Measurements from ENCODE around the gene AHCY. TPM values are rescaled to one million over a fixed set of nuclear protein-coding genes. Genes with fewer than 3 reads are reported as not detected.
A peak's percentile ranks its signal among the peaks of the same experiment; 100 is the strongest.

Gene AHCY
- total RNA-seq, 4 donors from 2014 or later = 50.4 to 71.5 (median 58.0) TPM

DNA sequence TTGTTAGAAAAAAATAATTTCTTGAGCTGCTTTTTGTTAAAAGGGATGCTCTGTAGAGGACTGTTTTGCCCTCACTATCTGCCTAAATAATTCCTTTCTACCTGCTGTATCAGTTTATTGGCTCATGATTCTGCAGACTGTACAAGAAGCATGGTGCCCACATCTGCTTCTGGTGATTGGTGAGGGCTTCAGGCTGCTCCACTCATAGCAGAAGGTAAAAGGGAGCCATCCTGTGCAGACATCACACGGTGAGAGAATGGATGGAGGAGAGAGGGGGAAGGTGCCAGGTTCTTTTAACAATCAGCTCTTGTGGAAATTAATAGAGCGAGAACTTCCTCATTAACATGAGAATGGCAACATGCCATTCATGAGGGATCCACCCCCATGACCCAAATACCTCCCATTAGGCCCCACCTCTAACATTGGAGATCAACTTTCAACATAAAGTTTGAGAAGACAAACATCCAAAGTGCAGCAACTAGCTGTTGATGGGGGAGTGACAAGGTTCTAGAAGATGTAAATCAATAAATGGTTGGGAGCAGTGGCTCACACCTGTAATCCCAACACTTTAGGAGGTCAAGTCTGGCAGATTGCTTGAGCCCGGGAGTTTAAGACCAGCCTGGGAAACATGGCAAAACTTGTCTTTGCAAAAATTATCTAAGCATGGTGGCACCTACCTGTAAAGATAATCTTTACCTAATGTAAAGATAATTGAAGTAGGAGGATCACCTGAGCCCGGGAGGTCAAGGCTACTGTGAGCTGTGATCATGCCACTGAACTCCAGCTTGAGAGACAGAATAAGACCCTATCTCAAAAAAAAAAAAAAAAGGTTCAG lies 15.7 kb upstream of the AHCY start:
- Histone ChIP-seq H3K27ac (no peak overlapping the region), H3K9me3 (no peaks in the 10 kb centered on the region), H3K27me3 (peaks cover 4% of the 10 kb centered on the region), H3K4me3 (no peak overlapping the region), H3K4me1 (no peaks in the 10 kb centered on the region), H3K36me3 (no peaks in the 10 kb centered on the region)
- TF ChIP-seq, protein P1, sequence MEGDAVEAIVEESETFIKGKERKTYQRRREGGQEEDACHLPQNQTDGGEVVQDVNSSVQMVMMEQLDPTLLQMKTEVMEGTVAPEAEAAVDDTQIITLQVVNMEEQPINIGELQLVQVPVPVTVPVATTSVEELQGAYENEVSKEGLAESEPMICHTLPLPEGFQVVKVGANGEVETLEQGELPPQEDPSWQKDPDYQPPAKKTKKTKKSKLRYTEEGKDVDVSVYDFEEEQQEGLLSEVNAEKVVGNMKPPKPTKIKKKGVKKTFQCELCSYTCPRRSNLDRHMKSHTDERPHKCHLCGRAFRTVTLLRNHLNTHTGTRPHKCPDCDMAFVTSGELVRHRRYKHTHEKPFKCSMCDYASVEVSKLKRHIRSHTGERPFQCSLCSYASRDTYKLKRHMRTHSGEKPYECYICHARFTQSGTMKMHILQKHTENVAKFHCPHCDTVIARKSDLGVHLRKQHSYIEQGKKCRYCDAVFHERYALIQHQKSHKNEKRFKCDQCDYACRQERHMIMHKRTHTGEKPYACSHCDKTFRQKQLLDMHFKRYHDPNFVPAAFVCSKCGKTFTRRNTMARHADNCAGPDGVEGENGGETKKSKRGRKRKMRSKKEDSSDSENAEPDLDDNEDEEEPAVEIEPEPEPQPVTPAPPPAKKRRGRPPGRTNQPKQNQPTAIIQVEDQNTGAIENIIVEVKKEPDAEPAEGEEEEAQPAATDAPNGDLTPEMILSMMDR (IDR thresholded peaks at IDR 0.05) = no peak
- TF ChIP-seq EP300 (IDR thresholded peaks at IDR 0.05) (no peak), POLR2AphosphoS5 (IDR thresholded peaks at IDR 0.05) (no peak), POLR2A (IDR thresholded peaks at IDR 0.05) (no peak)
- 74 to 88% methylated on average over 3 to 4 of the region's 4 CpGs for WGBS, 2 donors (ENCODE audit: low coverage in 1 of 2)
- ATAC-seq = no peak

DNA sequence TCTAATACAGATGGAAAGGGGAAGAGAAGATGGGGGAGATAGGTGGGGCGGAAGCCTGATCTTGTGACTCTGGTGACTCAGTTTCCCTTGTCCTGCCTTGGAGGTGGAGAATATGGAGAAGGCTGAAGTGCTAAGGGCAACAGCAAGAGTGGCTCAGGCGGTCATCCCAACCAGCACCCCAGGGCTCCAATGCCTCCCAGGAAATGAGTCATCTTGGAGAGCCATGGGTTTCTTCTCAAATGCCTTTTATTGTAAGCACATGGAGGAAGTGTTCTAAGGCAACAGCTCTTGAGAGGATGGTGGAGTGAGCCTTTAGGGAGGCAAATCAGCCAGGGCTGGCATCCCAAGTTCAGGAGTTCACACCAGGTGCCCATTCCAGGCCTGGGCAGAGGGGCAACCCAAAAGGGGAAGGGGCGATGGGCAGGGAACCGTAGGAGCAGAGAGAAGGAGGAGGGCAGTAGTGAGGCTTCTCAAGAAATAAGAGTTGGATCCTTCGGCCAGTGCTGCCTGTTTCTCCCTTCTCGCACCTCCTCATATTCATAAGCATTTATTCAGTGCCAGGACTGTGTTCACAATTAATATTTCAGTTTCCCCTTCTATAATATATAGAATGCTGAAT lies 13.2 kb upstream of the AHCY start:
- no peak overlapping the region for H3K4me3 ChIP-seq
- H3K36me3 ChIP-seq = no peaks in the 10 kb centered on the region
- peaks cover 0 to 17% (median 7%) of the 10 kb centered on the region in 3 donors for H3K4me1 ChIP-seq
- H3K9me3 ChIP-seq = no peaks in the 10 kb centered on the region
- 85 to 97% methylated on average over 4 to 6 of the region's 6 CpGs for WGBS, 2 donors (ENCODE audit: low coverage in 1 of 2)
- H3K27me3 ChIP-seq = peaks cover 13% of the 10 kb centered on the region
- no peak overlapping the region for H3K27ac ChIP-seq
- ATAC-seq = no peak
- TF ChIP-seq POLR2A (IDR thresholded peaks at IDR 0.05) (no peak), EP300 (IDR thresholded peaks at IDR 0.05) (no peak), POLR2AphosphoS5 (IDR thresholded peaks at IDR 0.05) (no peak)
- TF ChIP-seq, protein P1 (IDR thresholded peaks at IDR 0.05) = no peak

- no peak overlapping the region for H3K4me3 ChIP-seq
- H3K4me1 ChIP-seq = peaks cover 0 to 19% (median 7%) of the 10 kb centered on the region in 3 donors
- TF ChIP-seq EP300 (IDR thresholded peaks at IDR 0.05) (no peak), POLR2A (IDR thresholded peaks at IDR 0.05) (no peak), POLR2AphosphoS5 (IDR thresholded peaks at IDR 0.05) (no peak)
- TF ChIP-seq, protein P1 (IDR thresholded peaks at IDR 0.05) = no peak
- WGBS, 2 donors (ENCODE audit: low coverage in 1 of 2) = 88 to 93% methylated on average over 3 of the region's 3 CpGs
- no peak for ATAC-seq
- H3K27ac ChIP-seq = no peak overlapping the region
- H3K36me3 ChIP-seq = no peaks in the 10 kb centered on the region
- H3K9me3 ChIP-seq = no peaks in the 10 kb centered on the region
- H3K27me3 ChIP-seq = peaks cover 14% of the 10 kb centered on the region
Measured at GRCh38 chr20:34315236-34315635, 12.1 kb upstream of the AHCY start.

DNA sequence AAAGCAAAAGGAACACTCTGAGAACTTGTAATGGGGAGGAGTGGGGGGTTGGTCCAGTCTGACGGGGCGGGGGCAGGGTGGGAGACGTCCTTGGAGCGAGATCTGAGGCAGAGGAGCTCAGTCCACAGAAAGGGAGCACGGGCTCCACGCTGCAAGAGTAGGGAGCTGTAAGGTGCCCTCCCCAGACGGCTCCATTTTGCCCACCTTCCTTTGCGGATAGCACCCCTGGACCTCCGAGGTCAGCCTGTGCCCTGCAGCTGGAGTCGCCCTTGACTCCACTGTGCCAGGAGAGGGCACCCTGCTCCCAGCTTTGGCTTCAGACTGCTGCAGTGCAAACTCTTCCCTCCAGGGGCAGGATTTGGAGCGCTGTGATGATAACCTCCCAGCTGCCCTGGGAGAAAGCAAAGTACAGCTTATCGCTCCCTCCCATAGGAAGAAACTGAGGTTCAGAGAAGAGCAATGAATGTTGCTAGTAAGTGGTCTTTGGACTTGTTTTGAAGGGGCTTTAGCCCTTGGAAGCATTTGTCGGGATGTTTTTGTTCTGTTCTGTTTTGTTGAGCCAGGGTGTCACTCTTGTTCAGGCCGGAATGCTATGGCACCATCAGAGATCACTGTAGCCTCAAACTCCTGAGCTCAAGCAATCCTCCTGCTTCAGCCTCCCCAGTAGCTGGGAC lies 9.5 kb upstream of the AHCY start:
- H3K36me3 ChIP-seq = no peaks in the 10 kb centered on the region
- H3K4me3 ChIP-seq = peak overlapping the region in 1 of 2 donors; percentile 23
- H3K27me3 ChIP-seq = peaks cover 14% of the 10 kb centered on the region
- peaks cover 0 to 19% (median 7%) of the 10 kb centered on the region in 3 donors for H3K4me1 ChIP-seq
- TF ChIP-seq, protein P1 (IDR thresholded peaks at IDR 0.05) = peak; percentile 98 to 99 (median 99)
- no peak for TF ChIP-seq POLR2A (IDR thresholded peaks at IDR 0.05)
- H3K27ac ChIP-seq = no peak overlapping the region
- ATAC-seq = peak; percentile 90
- H3K9me3 ChIP-seq = no peaks in the 10 kb centered on the region
- WGBS, 2 donors (ENCODE audit: low coverage in 1 of 2) = 0 to 54% methylated on average over 2 to 6 of the region's 14 CpGs

All from gastroesophageal sphincter (tissue), 4 donors.